ENCODE measurements around the gene CTNNA3. TPM values are rescaled to one million over a fixed set of nuclear protein-coding genes. Genes with fewer than 3 reads are reported as not detected.

CTNNA3 gene
- total RNA-seq, 1 donor from 2014 or later = 3.3 TPM

- Mint-ChIP-seq H3K9me3 (ENCODE audit: unreplicated experiment) (peaks cover 3% of the 10 kb centered on the region), H3K27me3 (ENCODE audit: unreplicated experiment) (no peaks in the 10 kb centered on the region), H3K4me3 (ENCODE audit: unreplicated experiment) (no peak overlapping the region), H3K4me1 (ENCODE audit: low read depth, unreplicated experiment) (no peaks in the 10 kb centered on the region), H3K27ac (ENCODE audit: unreplicated experiment) (no peak overlapping the region), H3K36me3 (ENCODE audit: unreplicated experiment) (peaks cover 11% of the 10 kb centered on the region)
- no peak for DNase-seq
- no peak for TF ChIP-seq CTCF (IDR thresholded peaks at IDR 0.05; ENCODE audit: partially characterized antibody, unreplicated experiment)
Measured at GRCh38 chr10:67527351-67527750, 168.6 kb downstream of the CTNNA3 start.

DNA sequence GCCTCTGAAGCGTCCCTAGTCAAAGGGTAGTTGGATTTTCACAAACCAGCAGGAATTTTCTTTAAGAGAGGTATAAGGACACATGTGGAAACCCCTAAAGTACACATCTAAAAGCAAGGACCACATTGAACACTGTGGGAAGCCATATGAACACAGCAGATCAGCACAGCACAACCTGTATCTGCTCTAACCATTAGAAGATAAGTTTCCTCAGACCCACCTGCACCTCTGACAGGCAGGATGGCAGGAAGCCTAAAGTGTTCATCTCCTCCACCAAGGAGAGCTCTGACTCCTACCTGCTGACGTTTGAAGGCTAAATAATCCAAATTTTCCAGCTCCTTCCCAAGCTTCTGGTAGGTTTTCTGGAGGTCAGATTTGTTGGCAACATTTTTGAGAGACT is 174.4 kb downstream of the CTNNA3 start:
- Mint-ChIP-seq H3K27me3 (ENCODE audit: unreplicated experiment) (no peaks in the 10 kb centered on the region), H3K36me3 (ENCODE audit: unreplicated experiment) (no peaks in the 10 kb centered on the region), H3K4me1 (ENCODE audit: low read depth, unreplicated experiment) (no peaks in the 10 kb centered on the region), H3K9me3 (ENCODE audit: unreplicated experiment) (no peaks in the 10 kb centered on the region), H3K27ac (ENCODE audit: unreplicated experiment) (no peak overlapping the region), H3K4me3 (ENCODE audit: unreplicated experiment) (no peak overlapping the region)
- TF ChIP-seq CTCF (IDR thresholded peaks at IDR 0.05; ENCODE audit: partially characterized antibody, unreplicated experiment) = no peak
- no peak for DNase-seq

DNA sequence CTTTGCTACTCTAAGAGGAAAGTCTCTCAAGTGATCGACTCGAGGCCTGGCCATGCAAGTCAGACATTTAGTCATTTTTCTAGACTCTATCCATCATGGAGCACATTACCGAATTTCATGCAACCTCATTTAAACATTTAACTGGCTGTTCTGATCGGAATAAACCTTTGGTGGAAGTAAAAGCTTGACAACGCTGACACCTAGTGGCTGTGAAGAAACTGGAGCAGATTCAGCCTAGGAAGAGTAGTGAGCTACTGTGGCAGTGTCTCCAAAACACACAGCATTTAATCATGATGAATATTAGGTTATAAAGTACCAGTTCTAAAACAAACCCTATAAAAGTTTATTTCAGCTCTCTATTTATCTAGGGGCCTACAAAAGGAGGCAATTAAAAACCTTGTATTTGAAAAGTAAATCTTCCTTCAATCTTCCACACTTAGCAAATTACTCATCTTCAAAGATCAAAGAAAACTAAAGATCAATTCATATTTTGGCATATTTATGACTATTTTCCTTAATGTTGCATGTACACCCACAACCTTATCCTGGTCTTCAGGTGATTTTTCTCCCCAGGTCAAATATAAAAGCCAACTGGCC is 175.0 kb downstream of the CTNNA3 start:
- Mint-ChIP-seq H3K36me3 (ENCODE audit: unreplicated experiment) (no peaks in the 10 kb centered on the region), H3K4me1 (ENCODE audit: low read depth, unreplicated experiment) (no peaks in the 10 kb centered on the region), H3K4me3 (ENCODE audit: unreplicated experiment) (no peak overlapping the region), H3K9me3 (ENCODE audit: unreplicated experiment) (no peaks in the 10 kb centered on the region), H3K27me3 (ENCODE audit: unreplicated experiment) (no peaks in the 10 kb centered on the region), H3K27ac (ENCODE audit: unreplicated experiment) (no peak overlapping the region)
- TF ChIP-seq CTCF (IDR thresholded peaks at IDR 0.05; ENCODE audit: partially characterized antibody, unreplicated experiment) = peak; percentile 58
- DNase-seq = no peak

DNA sequence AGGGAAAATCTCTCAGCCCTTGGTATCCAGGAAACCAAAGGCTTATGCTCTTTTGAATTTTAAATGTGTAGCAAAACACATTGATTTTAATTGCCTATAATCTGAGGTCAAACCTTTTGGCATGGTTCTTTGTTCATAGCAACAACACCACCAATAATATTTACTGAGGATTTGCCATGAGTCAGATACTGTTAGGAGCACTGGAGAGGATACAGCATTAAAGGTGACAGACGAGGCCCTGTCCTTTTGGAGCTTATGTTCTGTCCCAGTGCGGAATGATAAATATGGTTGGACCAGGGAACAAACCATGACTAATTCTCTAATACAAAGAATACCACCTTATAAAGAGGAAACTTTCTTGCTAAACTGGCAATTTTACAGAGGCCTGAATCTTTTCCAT is 176.6 kb downstream of the CTNNA3 start:
- Mint-ChIP-seq H3K36me3 (ENCODE audit: unreplicated experiment) (no peaks in the 10 kb centered on the region), H3K27me3 (ENCODE audit: unreplicated experiment) (no peaks in the 10 kb centered on the region), H3K9me3 (ENCODE audit: unreplicated experiment) (no peaks in the 10 kb centered on the region), H3K4me3 (ENCODE audit: unreplicated experiment) (no peak overlapping the region), H3K4me1 (ENCODE audit: low read depth, unreplicated experiment) (no peaks in the 10 kb centered on the region), H3K27ac (ENCODE audit: unreplicated experiment) (no peak overlapping the region)
- TF ChIP-seq CTCF (IDR thresholded peaks at IDR 0.05; ENCODE audit: partially characterized antibody, unreplicated experiment) = no peak
- no peak for DNase-seq

GRCh38 chr10:67518756-67519155 is 177.2 kb downstream of the CTNNA3 start:
- H3K27ac Mint-ChIP-seq (ENCODE audit: unreplicated experiment) = no peak overlapping the region

More at GRCh38 chr10:67518756-67519155, 177.2 kb downstream of the CTNNA3 start:
- Mint-ChIP-seq H3K36me3 (ENCODE audit: unreplicated experiment) (no peaks in the 10 kb centered on the region), H3K4me3 (ENCODE audit: unreplicated experiment) (no peak overlapping the region), H3K4me1 (ENCODE audit: low read depth, unreplicated experiment) (no peaks in the 10 kb centered on the region), H3K9me3 (ENCODE audit: unreplicated experiment) (no peaks in the 10 kb centered on the region), H3K27me3 (ENCODE audit: unreplicated experiment) (no peaks in the 10 kb centered on the region)
- no peak for TF ChIP-seq CTCF (IDR thresholded peaks at IDR 0.05; ENCODE audit: partially characterized antibody, unreplicated experiment)
- DNase-seq = no peak
